Measurements from ENCODE around the gene PTX4.

- TF ChIP-seq CTCF (IDR thresholded peaks at IDR 0.05) (no peak), POLR2A (IDR thresholded peaks at IDR 0.05) (no peak)
These were observed 25.8 kb upstream of the PTX4 start for GRCh38 chr16:1514507-1514906.

Data from right lobe of liver (tissue), 4 donors.